NCI-H146 treated with DMSO at 0.1 percent for 48 hours (cell line): Measurements from ENCODE around the gene NCAPH2.
"Not testable (repeated sequence)": the region's sequence is repeated elsewhere in the genome, so short reads cannot be mapped to it uniquely, and the experiment has no call there.

Source experiments
- DNase-seq: peaks from one replicate; lab custom pipeline; 2025; ENCODE audit not compliant: unreplicated experiment; lab: John Stamatoyannopoulos, UW

The NCAPH2 gene

DNA sequence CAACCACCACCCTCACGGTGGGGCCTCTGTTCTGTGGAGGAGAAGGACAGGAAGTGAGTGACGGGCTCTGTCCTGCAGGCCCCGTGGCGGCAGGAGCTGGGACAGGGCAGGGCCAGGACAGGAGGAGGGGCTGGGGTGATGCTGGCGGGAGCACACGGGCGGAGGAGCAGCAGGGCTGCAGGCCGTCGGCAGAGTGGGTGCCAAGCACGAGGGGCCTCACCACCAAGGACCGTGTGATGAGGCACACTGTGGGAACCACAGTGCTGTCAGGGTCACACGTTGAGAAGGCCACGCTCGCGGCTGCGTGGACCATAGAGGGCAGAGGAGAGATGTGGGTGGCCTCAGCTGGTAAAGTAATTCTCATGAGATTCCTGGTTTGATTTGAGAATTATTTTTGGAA is 8.9 kb downstream of the NCAPH2 start:
- DNase-seq, result no peak

DNA sequence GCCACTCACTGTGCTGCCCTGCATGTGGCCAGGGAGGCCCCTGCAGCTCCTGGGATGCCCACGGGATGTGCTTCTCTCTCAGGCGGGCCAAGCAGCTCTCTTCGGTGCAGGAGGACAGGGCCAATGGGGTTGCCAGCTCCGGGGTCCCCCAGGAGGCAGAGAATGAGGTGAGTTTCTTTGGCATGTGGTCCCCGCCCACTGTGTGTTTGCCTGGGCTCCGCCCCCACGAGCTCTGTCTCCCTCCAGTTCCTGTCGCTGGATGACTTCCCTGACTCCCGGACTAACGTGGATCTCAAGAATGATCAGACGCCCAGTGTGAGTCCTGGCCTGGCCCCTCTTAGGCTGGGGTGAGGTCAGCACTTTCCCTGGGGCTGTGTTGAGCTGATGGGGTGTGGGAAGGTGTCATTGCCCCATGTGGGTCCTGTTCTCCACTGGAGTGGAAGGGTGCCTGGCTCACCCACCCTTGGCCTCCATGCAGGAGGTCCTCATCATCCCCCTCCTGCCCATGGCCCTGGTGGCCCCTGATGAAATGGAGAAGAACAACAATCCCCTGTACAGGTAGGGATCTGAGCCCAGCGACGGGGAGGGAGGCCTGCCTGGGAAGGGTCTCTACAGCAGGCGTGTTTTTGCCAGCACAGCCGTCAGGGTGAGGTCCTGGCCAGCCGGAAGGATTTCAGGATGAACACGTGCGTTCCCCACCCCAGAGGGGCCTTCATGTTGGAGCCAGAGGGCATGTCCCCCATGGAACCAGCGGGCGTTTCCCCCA is 9.7 kb downstream of the NCAPH2 start:
- no peak for DNase-seq

DNA sequence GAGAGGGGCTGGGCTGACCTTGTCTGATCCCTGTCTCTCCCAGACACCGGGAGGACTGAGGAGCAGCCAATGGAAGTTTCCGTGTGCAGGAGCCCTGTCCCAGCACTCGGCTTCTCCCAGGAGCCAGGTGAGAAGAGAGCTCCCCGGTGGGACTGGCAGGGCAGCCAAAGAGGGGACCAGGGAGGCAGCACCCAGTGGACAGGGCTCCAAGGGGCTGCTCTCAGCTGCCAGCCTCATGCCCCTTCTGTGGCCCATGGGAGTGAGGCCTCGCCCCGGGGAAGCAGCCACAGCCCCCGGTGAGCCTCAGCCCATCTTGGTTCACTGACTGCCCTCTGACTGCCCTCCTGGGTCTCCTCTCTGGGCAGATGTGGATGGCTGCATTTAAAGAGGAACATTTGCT is 10.6 kb downstream of the NCAPH2 start:
- DNase-seq, result no peak

- no peak for DNase-seq
Measured at GRCh38 chr22:50519151-50519550, 11.1 kb downstream of the NCAPH2 start.

DNA sequence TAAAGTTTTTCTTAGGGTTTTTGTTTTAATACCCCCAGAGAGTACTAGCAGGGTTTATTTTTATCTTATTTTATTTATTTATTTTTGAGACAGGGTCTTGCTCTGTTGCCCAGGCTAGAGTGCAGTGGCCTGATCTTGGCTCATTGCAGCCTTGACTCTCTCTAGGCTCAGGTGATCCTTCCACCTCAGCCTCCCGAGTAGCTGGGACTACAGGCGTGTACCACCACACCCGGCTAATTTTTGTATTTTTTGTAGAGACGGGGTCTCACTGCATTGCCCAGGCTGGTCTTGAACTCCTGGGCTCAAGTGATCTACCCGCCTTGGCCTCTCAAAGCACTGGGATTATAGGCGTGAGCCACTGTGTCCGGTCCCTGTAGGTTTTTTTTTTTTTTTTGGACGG is 12.2 kb downstream of the NCAPH2 start:
- not testable (repeated sequence) for DNase-seq

DNA sequence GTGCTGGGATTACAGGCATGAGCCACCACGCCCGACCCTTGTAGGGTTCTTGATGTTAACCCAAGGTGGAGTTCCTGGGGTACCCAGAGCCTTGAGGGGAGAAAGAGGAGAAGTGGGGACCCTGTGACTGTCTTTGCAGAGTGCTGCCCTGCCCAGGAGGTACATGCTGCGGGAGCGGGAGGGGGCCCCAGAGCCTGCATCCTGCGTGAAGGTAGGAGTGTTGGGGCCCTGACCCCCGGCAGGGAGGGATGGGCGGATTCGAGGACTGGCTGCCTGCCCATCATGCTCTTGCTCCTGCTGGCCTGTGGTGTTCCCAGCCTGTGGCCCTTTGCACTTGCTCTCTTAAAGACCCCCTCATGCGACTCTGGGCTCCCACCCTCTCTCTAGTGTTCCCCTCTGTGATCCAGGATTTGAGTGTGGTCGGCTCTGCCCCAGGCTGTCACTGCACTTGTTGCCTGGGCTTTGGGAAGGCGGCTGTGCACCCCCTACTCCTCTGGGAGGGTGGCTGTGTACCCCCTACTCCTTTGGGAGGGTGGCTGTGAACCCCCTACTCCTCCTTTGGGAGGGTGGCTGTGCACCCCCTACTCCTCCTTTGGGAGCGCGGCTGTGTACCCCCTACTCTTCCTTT is 12.9 kb downstream of the NCAPH2 start:
- no peak for DNase-seq

GRCh38 chr22:50521710-50522109 is 13.7 kb downstream of the NCAPH2 start:
- no peak for DNase-seq

DNA sequence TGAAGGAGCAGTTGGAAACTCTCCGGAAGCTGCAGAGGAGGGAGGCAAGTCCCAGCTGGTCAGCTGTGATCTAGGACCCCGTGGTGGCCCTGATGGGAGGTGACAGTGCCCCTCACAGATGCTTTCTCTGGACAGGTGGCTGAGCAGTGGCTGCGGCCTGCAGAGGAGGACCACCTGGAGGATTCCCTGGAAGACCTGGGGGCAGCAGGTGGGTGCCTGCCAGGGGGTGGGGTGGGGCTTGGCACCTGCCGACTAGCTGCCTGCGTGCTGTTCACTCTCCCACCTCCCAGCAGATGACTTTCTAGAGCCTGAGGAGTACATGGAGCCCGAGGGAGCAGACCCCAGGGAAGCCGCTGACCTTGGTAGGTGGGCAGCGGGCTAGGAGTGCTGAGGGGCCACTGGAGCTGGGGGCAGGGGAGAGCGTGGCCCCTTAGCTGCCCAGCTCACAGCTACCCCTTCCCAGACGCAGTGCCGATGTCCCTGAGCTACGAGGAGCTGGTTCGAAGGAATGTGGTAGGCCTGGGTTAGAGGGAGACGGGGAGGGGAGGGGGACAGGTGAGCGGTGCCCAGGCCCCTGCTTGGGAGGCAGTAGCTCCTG is 14.3 kb downstream of the NCAPH2 start:
- DNase-seq, result no peak

- no peak for DNase-seq
Measured at GRCh38 chr22:50522806-50523438, 14.9 kb downstream of the NCAPH2 start.

- no peak for DNase-seq
Measured at GRCh38 chr22:50523458-50523805, 15.4 kb downstream of the NCAPH2 start.

GRCh38 chr22:50523806-50524675 is 16.0 kb downstream of the NCAPH2 start:
- no peak for DNase-seq

DNA sequence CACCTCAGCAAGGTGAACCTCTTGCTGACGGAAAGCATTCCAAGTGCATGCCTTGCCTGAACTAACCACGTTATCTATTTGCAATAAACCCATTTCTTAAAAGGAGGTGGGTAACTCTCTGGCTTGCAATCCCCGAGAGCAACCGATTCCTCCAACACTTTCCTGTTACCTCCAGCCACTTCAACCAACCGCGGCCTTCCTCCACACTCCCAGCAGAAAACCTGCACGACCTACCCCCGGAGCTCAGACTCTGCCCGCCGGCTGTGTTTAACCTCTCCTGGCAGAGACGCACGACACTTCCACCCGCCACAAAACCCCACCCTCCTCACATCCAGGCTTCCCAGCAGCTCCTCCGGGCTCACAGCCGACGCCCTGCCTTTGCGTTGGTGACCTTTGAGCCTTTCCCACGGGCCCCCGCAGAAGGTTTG is 16.7 kb downstream of the NCAPH2 start:
- no peak for DNase-seq

- peak; percentile 77 for DNase-seq
Measured at GRCh38 chr22:50525104-50525857, 17.3 kb downstream of the NCAPH2 start, which contains the start of gene SCO2. TSS of gene SCO2 (minus strand) at chr22:50525598. CDS start at chr22:50524411, 1,187 bp downstream.

DNA sequence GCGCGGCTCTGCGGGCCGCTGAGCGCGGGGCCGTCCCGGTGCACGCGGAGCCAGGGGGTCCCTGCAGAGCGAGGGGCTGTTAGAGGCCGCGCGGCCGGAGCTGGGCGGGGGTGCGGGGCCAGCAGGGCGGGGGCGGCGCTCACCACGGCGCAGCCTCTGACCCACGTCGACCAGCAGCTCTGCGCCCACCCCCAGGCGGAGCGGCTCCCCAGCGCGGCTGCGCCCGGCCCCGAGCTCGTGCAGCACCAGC is 17.8 kb downstream of the NCAPH2 start:
- no peak for DNase-seq

- peak; percentile 33 for DNase-seq
Measured at GRCh38 chr22:50526108-50526833, 18.2 kb downstream of the NCAPH2 start.

DNA sequence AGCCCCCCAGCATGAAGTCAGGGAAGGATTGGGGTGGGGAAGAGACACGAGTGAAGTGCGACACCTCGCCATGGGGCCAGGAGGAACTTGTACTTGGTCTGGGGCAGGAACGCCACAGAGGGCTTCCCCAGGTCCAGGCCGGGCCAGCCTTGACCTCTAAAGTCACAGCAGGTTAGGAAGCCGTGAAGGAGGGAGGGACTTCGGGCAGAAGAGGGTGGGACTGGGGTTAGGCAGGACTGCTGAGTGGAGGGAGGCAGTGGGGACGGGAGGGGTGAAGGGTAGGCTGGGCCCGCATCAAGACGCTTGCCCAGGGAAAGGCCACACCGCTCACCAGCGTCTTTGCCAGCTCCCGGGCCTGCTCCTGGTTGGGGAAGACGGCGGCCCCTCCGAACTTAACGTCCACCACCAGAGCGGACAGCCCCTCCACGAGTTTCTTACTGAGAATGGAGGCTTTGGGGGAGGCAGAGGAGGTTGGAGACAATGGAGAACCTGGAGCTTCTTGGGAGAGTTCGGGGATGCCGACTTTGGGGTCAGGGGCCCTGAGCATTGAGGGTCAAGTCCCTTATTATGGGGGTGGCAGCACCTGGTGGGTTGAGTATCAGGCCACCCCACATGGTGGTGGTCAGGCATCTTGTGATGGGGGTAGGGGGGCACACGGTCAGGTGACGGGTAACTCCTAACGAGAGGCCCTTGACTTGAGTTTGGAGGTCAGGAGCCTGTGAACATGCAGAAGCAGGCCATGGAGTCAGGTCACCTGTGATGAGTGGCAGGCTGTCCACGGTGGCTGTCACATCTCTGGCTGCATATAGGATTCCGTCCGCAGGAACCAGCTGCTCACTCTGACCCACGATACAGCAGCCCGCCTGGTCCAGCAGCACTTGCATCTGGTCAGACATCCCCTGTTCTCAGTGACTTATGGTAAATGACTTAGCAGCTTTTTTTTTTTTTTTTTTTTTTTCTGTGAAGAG is 19.1 kb downstream of the NCAPH2 start:
- peak; percentile 26 for DNase-seq

DNA sequence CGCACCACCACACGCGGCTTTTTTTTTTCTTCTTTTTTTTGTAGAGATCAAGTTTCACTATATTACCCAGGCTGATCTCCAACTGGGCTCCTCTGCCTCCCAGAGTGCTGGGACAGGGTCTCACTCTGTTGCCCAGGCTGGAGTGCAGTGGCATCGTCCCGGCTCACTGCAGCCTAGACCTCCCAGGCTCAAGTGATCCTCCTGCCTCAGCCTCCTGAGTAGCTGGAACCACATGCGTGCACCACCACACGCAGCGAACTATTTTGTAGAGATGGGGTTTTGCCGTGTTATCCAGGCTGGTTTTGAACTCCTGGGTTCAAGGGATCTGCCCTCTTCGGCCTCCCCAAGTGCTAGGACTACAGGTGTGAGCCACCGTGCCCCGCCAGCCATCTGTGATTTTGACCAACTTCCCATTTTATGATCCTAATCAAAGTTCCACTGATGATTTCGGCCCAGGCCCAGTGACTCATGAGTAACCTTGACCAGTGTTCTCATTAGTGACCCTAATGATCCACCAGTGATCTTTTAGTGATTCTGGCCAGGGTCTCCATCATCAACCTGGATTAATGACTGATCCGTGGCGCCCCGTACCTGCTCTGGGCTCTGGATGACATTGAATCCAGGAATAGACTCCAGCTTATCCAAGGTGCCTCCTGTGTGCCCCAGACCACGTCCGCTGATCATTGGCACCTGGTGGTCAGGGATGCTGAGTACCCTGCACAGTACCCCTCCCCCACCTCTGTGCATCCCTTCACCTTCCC is 20.1 kb downstream of the NCAPH2 start:
- no peak for DNase-seq
